Esophagus squamous epithelium (tissue), 4 donors: ENCODE data around the gene ZMPSTE24.

ENCODE experiments used
- POLR2A ChIP-seq, 4 donors: fragments of 450-650 bp; IDR thresholded peaks; one replicate each; pipeline ENCODE4 v1.6.1; 2017; ENCODE audit warnings: antibody characterized with exemption in 4 of 4, mild to moderate bottlenecking in 4 of 4, moderate library complexity in 3 of 4
- TF ChIP-seq, protein P1 (sequence below), 6 experiments: fragments of 450-650 bp in 4 of 6; fragments of 200-600 bp in 2 of 6; sonication (generic) in 2 of 6; IDR thresholded peaks; one replicate each; pipeline ENCODE4 v1.5.1; 2016 to 2019; ENCODE audit warnings: antibody characterized with exemption in 6 of 6, mild to moderate bottlenecking in 4 of 6, moderate library complexity in 4 of 6

DNA sequence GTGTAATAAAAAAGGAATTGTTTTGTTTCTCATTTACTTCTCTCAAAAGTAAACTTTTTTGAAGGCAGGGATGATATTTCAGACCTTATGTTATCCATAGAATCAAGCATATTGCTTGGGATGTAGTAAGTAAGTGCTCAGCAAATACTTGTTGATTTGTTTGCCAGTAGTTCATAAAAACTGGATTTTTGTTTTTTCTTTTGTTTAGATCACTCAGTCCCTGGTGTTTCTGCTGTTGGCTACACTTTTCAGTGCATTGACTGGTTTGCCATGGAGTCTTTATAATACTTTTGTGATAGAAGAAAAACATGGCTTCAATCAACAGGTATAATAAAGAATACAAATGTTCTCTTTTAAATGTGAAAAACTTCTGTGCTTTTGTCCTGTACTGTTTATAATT lies 10.2 kb downstream of the ZMPSTE24 start:
- TF ChIP-seq, protein P1, sequence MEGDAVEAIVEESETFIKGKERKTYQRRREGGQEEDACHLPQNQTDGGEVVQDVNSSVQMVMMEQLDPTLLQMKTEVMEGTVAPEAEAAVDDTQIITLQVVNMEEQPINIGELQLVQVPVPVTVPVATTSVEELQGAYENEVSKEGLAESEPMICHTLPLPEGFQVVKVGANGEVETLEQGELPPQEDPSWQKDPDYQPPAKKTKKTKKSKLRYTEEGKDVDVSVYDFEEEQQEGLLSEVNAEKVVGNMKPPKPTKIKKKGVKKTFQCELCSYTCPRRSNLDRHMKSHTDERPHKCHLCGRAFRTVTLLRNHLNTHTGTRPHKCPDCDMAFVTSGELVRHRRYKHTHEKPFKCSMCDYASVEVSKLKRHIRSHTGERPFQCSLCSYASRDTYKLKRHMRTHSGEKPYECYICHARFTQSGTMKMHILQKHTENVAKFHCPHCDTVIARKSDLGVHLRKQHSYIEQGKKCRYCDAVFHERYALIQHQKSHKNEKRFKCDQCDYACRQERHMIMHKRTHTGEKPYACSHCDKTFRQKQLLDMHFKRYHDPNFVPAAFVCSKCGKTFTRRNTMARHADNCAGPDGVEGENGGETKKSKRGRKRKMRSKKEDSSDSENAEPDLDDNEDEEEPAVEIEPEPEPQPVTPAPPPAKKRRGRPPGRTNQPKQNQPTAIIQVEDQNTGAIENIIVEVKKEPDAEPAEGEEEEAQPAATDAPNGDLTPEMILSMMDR (IDR thresholded peaks at IDR 0.05): no peak
- no peak for TF ChIP-seq POLR2A (IDR thresholded peaks at IDR 0.05)
